Ascending aorta (tissue), 2 donors: ENCODE results near the gene ATP8A2. TPM values are rescaled to one million over a fixed set of nuclear protein-coding genes. Genes with fewer than 3 reads are reported as not detected.

Experiments used
- DNase-seq, 2 donors: peaks; one replicate each; pipeline ENCODE4 v3.0.0-alpha.2; 2019; ENCODE audit warnings: low spot score in 2 of 2
- H3K27ac ChIP-seq, 2 donors: fragments of 200-600 bp; sonication (generic); one replicate each; pipeline ENCODE4 v1.5.1; 2016 to 2017; ENCODE audit warnings: mild to moderate bottlenecking in 1 of 2
- H3K27me3 ChIP-seq: fragments of 200-600 bp; sonication (generic); one replicate; pipeline ENCODE4 v1.5.1; 2017
- H3K36me3 ChIP-seq, 2 donors: fragments of 200-600 bp; sonication (generic); one replicate each; pipeline ENCODE4 v1.5.1; 2016
- H3K4me1 ChIP-seq, 2 donors: fragments of 200-600 bp; sonication (generic); one replicate each; pipeline ENCODE4 v1.5.1; 2016 to 2017; ENCODE audit warnings: mild to moderate bottlenecking in 1 of 2
- H3K4me3 ChIP-seq, 2 donors: fragments of 200-600 bp; sonication (generic); one replicate each; pipeline ENCODE4 v1.5.1; 2016 to 2017; ENCODE audit warnings: mild to moderate bottlenecking in 1 of 2
- H3K9me3 ChIP-seq, 2 donors: fragments of 200-600 bp; sonication (generic); one replicate each; pipeline ENCODE4 v1.5.1; 2016
- intact Hi-C: fragments of 100-400 bp; cut with DNase I; formaldehyde crosslinking; loops from one replicate; pipeline ENCODE4 v1.15.1; 2023
- total RNA-seq: library from RNA; depleted of rRNA; stranded (reverse); fragments of >200 nt; gene quantifications from one replicate; pipeline ENCODE4 v1.1.0, GENCODE V29; 2016
- TF ChIP-seq, protein P1 (sequence below), 3 experiments: fragments of 200-600 bp in 2 of 3; fragments of 450-650 bp in 1 of 3; sonication (generic) in 2 of 3; IDR thresholded peaks; one replicate each; pipeline ENCODE4 v1.5.1; 2016 to 2019; ENCODE audit warnings: antibody characterized with exemption in 3 of 3, mild to moderate bottlenecking in 1 of 3, moderate library complexity in 1 of 3

Gene ATP8A2
- total RNA-seq, 1 donor from 2014 or later: under 0.01 TPM

GRCh38 chr13:25742220-25742619 is 370.4 kb downstream of the ATP8A2 start:
- TF ChIP-seq, protein P1, sequence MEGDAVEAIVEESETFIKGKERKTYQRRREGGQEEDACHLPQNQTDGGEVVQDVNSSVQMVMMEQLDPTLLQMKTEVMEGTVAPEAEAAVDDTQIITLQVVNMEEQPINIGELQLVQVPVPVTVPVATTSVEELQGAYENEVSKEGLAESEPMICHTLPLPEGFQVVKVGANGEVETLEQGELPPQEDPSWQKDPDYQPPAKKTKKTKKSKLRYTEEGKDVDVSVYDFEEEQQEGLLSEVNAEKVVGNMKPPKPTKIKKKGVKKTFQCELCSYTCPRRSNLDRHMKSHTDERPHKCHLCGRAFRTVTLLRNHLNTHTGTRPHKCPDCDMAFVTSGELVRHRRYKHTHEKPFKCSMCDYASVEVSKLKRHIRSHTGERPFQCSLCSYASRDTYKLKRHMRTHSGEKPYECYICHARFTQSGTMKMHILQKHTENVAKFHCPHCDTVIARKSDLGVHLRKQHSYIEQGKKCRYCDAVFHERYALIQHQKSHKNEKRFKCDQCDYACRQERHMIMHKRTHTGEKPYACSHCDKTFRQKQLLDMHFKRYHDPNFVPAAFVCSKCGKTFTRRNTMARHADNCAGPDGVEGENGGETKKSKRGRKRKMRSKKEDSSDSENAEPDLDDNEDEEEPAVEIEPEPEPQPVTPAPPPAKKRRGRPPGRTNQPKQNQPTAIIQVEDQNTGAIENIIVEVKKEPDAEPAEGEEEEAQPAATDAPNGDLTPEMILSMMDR (IDR thresholded peaks at IDR 0.05): no peak
- Histone ChIP-seq H3K27ac (no peak overlapping the region), H3K4me1 (no peaks in the 10 kb centered on the region), H3K9me3 (no peaks in the 10 kb centered on the region), H3K27me3 (no peaks in the 10 kb centered on the region), H3K4me3 (no peak overlapping the region), H3K36me3 (no peaks in the 10 kb centered on the region)
- DNase-seq: no peak
- intact Hi-C loops: no loop called here

- DNase-seq: no peak
- Histone ChIP-seq H3K4me3 (no peak overlapping the region), H3K27me3 (no peaks in the 10 kb centered on the region), H3K9me3 (no peaks in the 10 kb centered on the region), H3K36me3 (no peaks in the 10 kb centered on the region), H3K4me1 (no peaks in the 10 kb centered on the region), H3K27ac (no peak overlapping the region)
- TF ChIP-seq, protein P1 (IDR thresholded peaks at IDR 0.05): no peak
- intact Hi-C loops: no loop called here
Measured at GRCh38 chr13:25743421-25743820, 371.6 kb downstream of the ATP8A2 start.

DNA sequence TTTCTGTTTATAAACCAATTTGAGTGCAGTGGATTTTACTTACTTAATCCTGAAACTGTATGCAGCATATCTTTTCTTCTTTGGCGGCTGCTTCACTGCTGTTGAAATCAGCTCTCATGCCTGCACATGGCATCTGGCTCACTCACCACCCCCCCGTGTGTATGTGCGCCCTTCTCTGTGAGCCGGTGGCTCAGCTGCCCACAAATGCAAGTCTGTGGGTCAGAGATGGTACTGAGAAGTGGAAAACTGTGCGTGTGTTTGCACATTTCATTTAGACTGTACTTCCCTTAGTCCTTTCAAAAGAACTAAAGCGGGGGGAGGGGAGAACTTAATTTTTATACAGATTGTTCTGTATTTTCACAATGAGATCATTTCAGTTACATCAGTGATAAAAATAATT is 372.4 kb downstream of the ATP8A2 start:
- TF ChIP-seq, protein P1 (IDR thresholded peaks at IDR 0.05): no peak
- no peak overlapping the region for H3K27ac ChIP-seq
- H3K9me3 ChIP-seq: no peaks in the 10 kb centered on the region
- no peaks in the 10 kb centered on the region for H3K4me1 ChIP-seq
- intact Hi-C loops: no loop called here
- no peak overlapping the region for H3K4me3 ChIP-seq
- H3K36me3 ChIP-seq: no peaks in the 10 kb centered on the region
- no peaks in the 10 kb centered on the region for H3K27me3 ChIP-seq
- no peak for DNase-seq

- H3K4me3 ChIP-seq: no peak overlapping the region
- TF ChIP-seq, protein P1 (IDR thresholded peaks at IDR 0.05): no peak
- H3K36me3 ChIP-seq: no peaks in the 10 kb centered on the region
- intact Hi-C loops: no loop called here
- H3K9me3 ChIP-seq: no peaks in the 10 kb centered on the region
- DNase-seq: no peak
- no peaks in the 10 kb centered on the region for H3K27me3 ChIP-seq
- no peak overlapping the region for H3K27ac ChIP-seq
- no peaks in the 10 kb centered on the region for H3K4me1 ChIP-seq
Measured at GRCh38 chr13:25746131-25746530, 374.4 kb downstream of the ATP8A2 start.

DNA sequence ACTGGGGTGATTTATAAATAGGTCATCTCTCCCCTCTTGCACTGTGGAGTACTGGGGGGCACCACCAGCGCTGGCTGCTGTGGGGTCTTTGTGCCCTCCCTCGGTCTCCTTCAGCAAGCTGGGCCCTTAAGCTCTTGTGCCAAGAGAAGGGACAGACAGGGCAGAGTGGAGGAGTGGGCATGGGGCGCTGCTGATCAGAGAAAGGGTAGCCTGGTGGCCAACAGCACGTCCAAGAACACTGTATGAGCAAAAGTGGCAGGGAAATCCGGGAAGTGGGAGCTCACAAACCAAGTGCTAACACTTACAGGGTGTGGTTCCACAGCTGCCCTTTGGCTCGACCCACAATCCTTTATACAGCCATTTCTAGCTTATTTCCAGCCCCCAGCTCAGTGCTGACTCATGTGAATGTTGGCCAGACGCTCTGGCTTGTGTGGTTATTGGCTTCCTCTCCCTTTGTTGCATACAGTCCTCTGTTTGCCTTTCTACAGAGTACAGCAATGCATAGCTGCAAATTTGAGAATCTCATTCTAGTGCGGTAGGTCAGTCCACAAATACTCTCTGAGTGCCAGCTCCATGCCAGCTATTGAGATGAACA is 381.3 kb downstream of the ATP8A2 start:
- Histone ChIP-seq H3K9me3 (no peaks in the 10 kb centered on the region), H3K36me3 (no peaks in the 10 kb centered on the region), H3K27ac (peak overlapping the region; percentile 12), H3K4me1 (peaks cover 0 to 10% of the 10 kb centered on the region in 2 donors), H3K27me3 (no peaks in the 10 kb centered on the region), H3K4me3 (no peak overlapping the region)
- intact Hi-C loops: no loop called here
- peak in 1 of 2 donors; percentile 72 for DNase-seq
- TF ChIP-seq, protein P1 (IDR thresholded peaks at IDR 0.05): no peak

DNA sequence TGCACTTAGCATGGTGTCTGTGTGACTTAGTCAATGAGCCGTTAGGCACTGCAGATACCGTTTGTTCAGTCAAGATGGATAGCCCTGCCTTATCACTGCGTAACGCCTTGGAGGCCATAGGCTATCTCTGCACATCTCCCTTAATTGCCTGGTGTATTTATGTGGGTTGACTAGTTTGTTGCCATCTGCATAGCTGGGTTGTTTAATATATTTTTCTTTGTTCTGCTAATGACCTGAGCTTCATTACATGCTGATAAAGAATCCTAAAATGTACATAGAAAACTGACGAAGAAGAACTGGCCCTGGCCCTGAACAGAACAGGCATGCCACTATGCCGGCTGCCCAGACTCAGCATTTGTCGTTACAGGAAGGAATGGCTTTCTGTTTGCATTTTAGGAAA is 382.2 kb downstream of the ATP8A2 start:
- Histone ChIP-seq H3K36me3 (no peaks in the 10 kb centered on the region), H3K9me3 (no peaks in the 10 kb centered on the region), H3K4me3 (no peak overlapping the region), H3K27me3 (no peaks in the 10 kb centered on the region), H3K4me1 (peaks cover 0 to 10% of the 10 kb centered on the region in 2 donors), H3K27ac (no peak overlapping the region)
- no peak for DNase-seq
- intact Hi-C loops: no loop called here
- TF ChIP-seq, protein P1 (IDR thresholded peaks at IDR 0.05): no peak
